Measurements from ENCODE around the gene OR2M2. TPM values are rescaled to one million over a fixed set of nuclear protein-coding genes. Genes with fewer than 3 reads are reported as not detected.

OR2M2 gene
- total and polyA plus RNA-seq, 2 of the 4 experiments (the other 2 are of a cell fraction), result not detected

GRCh38 chr1:248225537-248225936 is 50.9 kb downstream of the OR2M2 start:
- no CpG with 5 or more reads among the region's 1 CpG for WGBS, 2 experiments (ENCODE audit: extremely low coverage in 2 of 2, insufficient read length in 1 of 2)
- in situ Hi-C loops (cut with MboI; ENCODE audit: low sequenced_read_pairs) (no loop called here), dilution Hi-C loops (cut with HindIII; ENCODE audit: low sequenced_read_pairs, unreplicated experiment) (no loop called here), intact Hi-C loops (cut with micrococcal nuclease) (no loop called here)
- no peak for TF ChIP-seq NFE2L2 (IDR thresholded peaks at IDR 0.05; ENCODE audit: low read depth, low read length)
- TF ChIP-seq MAZ (IDR thresholded peaks at IDR 0.05; ENCODE audit: borderline replicate concordance, low read depth, low read length), result no peak
- TF ChIP-seq MXI1 (IDR thresholded peaks at IDR 0.05; ENCODE audit: borderline replicate concordance, low read depth, low read length), result no peak
- no peak for TF ChIP-seq CTCF (conservative IDR thresholded peaks at IDR 0.05; ENCODE audit: low read depth, low read length)
- TF ChIP-seq CEBPB (IDR thresholded peaks at IDR 0.05; ENCODE audit: low read depth, low read length), result no peak
- no peak for TF ChIP-seq POLR2A (IDR thresholded peaks at IDR 0.05; ENCODE audit: low read depth, low read length)
- TF ChIP-seq RAD21 (IDR thresholded peaks at IDR 0.05; ENCODE audit: low read length), result no peak
- no peak for TF ChIP-seq USF2 (IDR thresholded peaks at IDR 0.05; ENCODE audit: low read depth, low read length)
- no peak overlapping the region for H3K27ac ChIP-seq (ENCODE audit: insufficient read depth, low read length)
- H3K18ac ChIP-seq (ENCODE audit: low read depth, low read length), result no peak overlapping the region
- no peak overlapping the region for H2BK5ac ChIP-seq (ENCODE audit: low read depth, low read length, poor library complexity, severe bottlenecking)
- BruUV-seq (replicated peaks), result no TSS peak
- no peak overlapping the region for H2BK120ac ChIP-seq (ENCODE audit: low read depth, low read length)
- no peak overlapping the region for H3K23ac ChIP-seq (ENCODE audit: low read depth, low read length)
- ChIA-PET CTCF (no interaction called here), POLR2A (ENCODE audit: unreplicated experiment) (no interaction called here)
- no peak overlapping the region for H4K91ac ChIP-seq (ENCODE audit: insufficient read depth, low read depth, low read length)
- H4K8ac ChIP-seq (ENCODE audit: low read depth in 2 of 2, low read length in 2 of 2), result no peak overlapping the region
- H3K56ac ChIP-seq (ENCODE audit: extremely low read depth, insufficient read depth, low read length), result no peak overlapping the region
- no peak overlapping the region for H3K9ac ChIP-seq (ENCODE audit: low read depth, low read length)
- H3K79me1 ChIP-seq (ENCODE audit: low read depth in 1 of 2, low read length in 2 of 2), result no peaks in the 10 kb centered on the region
- H3K9me1 ChIP-seq (ENCODE audit: insufficient read depth, low read length), result no peaks in the 10 kb centered on the region
- peaks cover 16% of the 10 kb centered on the region for H3K9me3 ChIP-seq (ENCODE audit: control insufficient read depth, insufficient read depth, low read length)
- H3K4me1 ChIP-seq (ENCODE audit: control insufficient read depth, insufficient read depth, low read length), result no peaks in the 10 kb centered on the region
- H3K27me3 ChIP-seq (ENCODE audit: control insufficient read depth, insufficient read depth, low read length), result no peaks in the 10 kb centered on the region
- H4K5ac ChIP-seq (ENCODE audit: low read depth, low read length), result no peak overlapping the region
- no peak overlapping the region for H3K4me3 ChIP-seq (ENCODE audit: insufficient read depth, low read depth, low read length)
- no peaks in the 10 kb centered on the region for H3K36me3 ChIP-seq (ENCODE audit: control insufficient read depth, insufficient read depth, low read length)
- no peak overlapping the region for H3K14ac ChIP-seq (replicated peaks; ENCODE audit: low read depth, low read length)
- no peak overlapping the region for H3K4me2 ChIP-seq (ENCODE audit: low read depth, low read length)
- no peak overlapping the region for H2BK20ac ChIP-seq (ENCODE audit: low read depth, low read length)
- H2AFZ ChIP-seq (replicated peaks; ENCODE audit: low read length, poor library complexity), result no peak overlapping the region
- DNase-seq, result no peak
- H3K4ac ChIP-seq (ENCODE audit: low read depth, low read length), result no peak overlapping the region
- no peak overlapping the region for H2BK15ac ChIP-seq (ENCODE audit: low read depth, low read length)
- ATAC-seq (ENCODE audit: low read depth), result no peak
- no peak overlapping the region for H2AK5ac ChIP-seq (ENCODE audit: low read depth, low read length)
- no peak overlapping the region for H2AK9ac ChIP-seq (replicated peaks; ENCODE audit: low read depth, low read length, poor library complexity)
- H4K20me1 ChIP-seq (ENCODE audit: insufficient read depth, low read length), result no peaks in the 10 kb centered on the region
